GM12878 (cell line): ENCODE measurements around the gene PFKFB3. TPM values are rescaled to one million over a fixed set of nuclear protein-coding genes. Genes with fewer than 3 reads are reported as not detected.

Experiments used
- ATAC-seq: fragments of 200-7000 bp; cut with Tn5 transposase; 3 replicates; pipeline ENCODE4 v1.9.1; 2020; ENCODE audit warnings: mild to moderate bottlenecking, moderate library complexity
- BruUV-seq: library from RNA; stranded (reverse); fragments of 400-500 nt; replicated peaks from 2 replicates; lab custom pipeline; 2021; lab: Mats Ljungman, UMichigan
- CTCF ChIA-PET: fragments of 300-600 bp; sonication (Branson Sonifier 250); formaldehyde crosslinking; extraction: SDS; loops from one replicate; lab custom pipeline; 2021; ENCODE audit warnings: inconsistent platforms; lab: Yijun Ruan, JAX
- POLR2A ChIA-PET: fragments of 350-600 bp; formaldehyde crosslinking; extraction: SDS; loops from one replicate; lab custom pipeline; 2021; ENCODE audit warnings: inconsistent platforms; lab: Charles Lee
- RAD21 ChIA-PET: fragments of 300-600 bp; sonication (Branson Sonifier 250); formaldehyde crosslinking; loops from one replicate; lab custom pipeline; 2023; ENCODE audit warnings: antibody characterized with exemption; ENCODE audit not compliant: unreplicated experiment; lab: Charles Lee
- SMC1A ChIA-PET: fragments of 300-600 bp; sonication (Branson Sonifier 250); formaldehyde crosslinking; loops from one replicate; lab custom pipeline; 2023; ENCODE audit not compliant: unreplicated experiment, uncharacterized antibody; lab: Charles Lee
- DNase-seq: peaks from one replicate; pipeline ENCODE4 v3.0.0-alpha.2; 2011; ENCODE audit warnings: low read depth, low spot score
- FAIRE-seq: peaks from 3 replicates; lab custom pipeline; 2011; peaks lifted over from hg19 to GRCh38; lab: Jason Lieb, UNC
- H2AFZ ChIP-seq: 2 replicates; pipeline ENCODE4 v1.6.0; 2011; ENCODE audit warnings: low read depth, low read length, control low read depth; ENCODE audit not compliant: control insufficient read depth
- H3K27ac ChIP-seq: 2 replicates; pipeline ENCODE4 v1.5.1; 2011; ENCODE audit warnings: control low read depth; ENCODE audit not compliant: control insufficient read depth, insufficient read depth
- H3K27me3 ChIP-seq, 2 experiments: replicated peaks in 1 of 2; 2 replicates each; pipeline versions ENCODE4 v1.6.0 to v1.6.1; 2011; ENCODE audit warnings: low read length in 1 of 2; ENCODE audit not compliant: control insufficient read depth in 2 of 2, insufficient read depth in 2 of 2
- H3K36me3 ChIP-seq, 2 experiments: 2 replicates each; pipeline ENCODE4 v1.5.1; 2011; ENCODE audit warnings: low read length in 1 of 2; ENCODE audit not compliant: control insufficient read depth in 2 of 2, insufficient read depth in 2 of 2
- H3K4me1 ChIP-seq: 2 replicates; pipeline ENCODE4 v1.6.1; 2011; ENCODE audit warnings: mild to moderate bottlenecking, low read length, moderate library complexity, mixed read lengths; ENCODE audit not compliant: control insufficient read depth, insufficient read depth
- H3K4me2 ChIP-seq: 2 replicates; pipeline ENCODE4 v1.6.0; 2011; ENCODE audit warnings: control low read depth; ENCODE audit not compliant: control insufficient read depth, insufficient read depth
- H3K4me3 ChIP-seq: fragments of 200-600 bp; sonication (generic); 2 replicates; pipeline ENCODE4 v1.5.1; 2016
- H3K79me2 ChIP-seq: 2 replicates; pipeline ENCODE4 v1.6.0; 2011; ENCODE audit warnings: low read length; ENCODE audit not compliant: control insufficient read depth, insufficient read depth
- H3K9ac ChIP-seq: 2 replicates; pipeline ENCODE4 v1.8.0; 2011; ENCODE audit warnings: low read length, control low read depth, mixed read lengths; ENCODE audit not compliant: control insufficient read depth, insufficient read depth
- H3K9me3 ChIP-seq: replicated peaks from 3 replicates; pipeline ENCODE4 v1.5.1; 2011; ENCODE audit warnings: mild to moderate bottlenecking, low read length; ENCODE audit not compliant: control insufficient read depth, insufficient read depth
- H4K20me1 ChIP-seq: 2 replicates; pipeline ENCODE4 v1.6.0; 2011; ENCODE audit not compliant: control insufficient read depth, insufficient read depth
- BACH1 ChIP-seq: fragments of 450-650 bp; IDR thresholded peaks from 2 replicates; pipeline ENCODE4 v1.6.1; 2017; ENCODE audit warnings: mild to moderate bottlenecking, borderline replicate concordance
- CHD1 ChIP-seq: IDR thresholded peaks from 2 replicates; pipeline ENCODE4 v1.6.1; 2012; ENCODE audit warnings: low read depth, low read length, improper control_type of control experiment
- ETV6 ChIP-seq, 2 experiments: fragments of 450-650 bp in 1 of 2; IDR thresholded peaks in 1 of 2; conservative IDR thresholded peaks in 1 of 2; 2 replicates each; pipeline ENCODE4 v1.6.1; 2014; ENCODE audit warnings: antibody characterized with exemption in 1 of 2, borderline replicate concordance in 1 of 2, low read depth in 1 of 2, mild to moderate bottlenecking in 1 of 2, moderate library complexity in 1 of 2
- JUNB ChIP-seq: IDR thresholded peaks from 2 replicates; pipeline ENCODE4 v1.6.1; 2016; ENCODE audit warnings: antibody characterized with exemption, mild to moderate bottlenecking
- PAX5 ChIP-seq: IDR thresholded peaks from 2 replicates; pipeline ENCODE4 v1.6.1; 2011; ENCODE audit warnings: low read depth, low read length, borderline replicate concordance
- POU2F2 ChIP-seq: IDR thresholded peaks from 3 replicates; pipeline ENCODE4 v1.6.1; 2011; ENCODE audit warnings: low read depth, mild to moderate bottlenecking, low read length, borderline replicate concordance
- RUNX3 ChIP-seq: IDR thresholded peaks from 2 replicates; pipeline ENCODE4 v1.6.1; 2012; ENCODE audit warnings: low read length, inconsistent platforms
- ZNF207 ChIP-seq: fragments of 450-650 bp; IDR thresholded peaks from 2 replicates; pipeline ENCODE4 v1.6.1; 2014; ENCODE audit warnings: antibody characterized with exemption, mild to moderate bottlenecking, borderline replicate concordance
- ZNF217 ChIP-seq: fragments of 450-650 bp; IDR thresholded peaks from 2 replicates; pipeline ENCODE4 v1.6.1; 2017; ENCODE audit warnings: antibody characterized with exemption, mild to moderate bottlenecking
- ZNF274 ChIP-seq: IDR thresholded peaks from one replicate; pipeline ENCODE4 v1.8.0; 2011; ENCODE audit not compliant: insufficient read length, insufficient read depth
- WGBS: methylation state at CpG from one replicate; pipeline ENCODE4 v1.1.6; 2016; ENCODE audit warnings: low lambda C conversion rate; ENCODE audit not compliant: insufficient replicate concordance, insufficient coverage; ENCODE audit errors: missing lambda C conversion rate; 5-methylcytosine and 5-hydroxymethylcytosine counted together
- in situ Hi-C: fragments of 300-500 bp; cut with MboI; formaldehyde crosslinking; loops from 9 replicates; pipeline ENCODE4 v1.14.3; 2018; ENCODE audit warnings: mixed read lengths
- intact Hi-C: fragments of 100-400 bp; cut with micrococcal nuclease; formaldehyde crosslinking; loops from one replicate; pipeline ENCODE4 v1.14.2; 2022; ENCODE audit not compliant: unreplicated experiment
- polyA plus RNA-seq, 11 experiments: library from polyadenylated mRNA; depleted of rRNA in 4 of 11; unstranded in 6 of 11; stranded (reverse) in 5 of 11; fragments of >200 nt; fragmentation: Nextera tagmentation in 4 of 11; fragmentation: Illumina TruSeq in 1 of 11; extraction: Ambion mirVana in 4 of 11; extraction: Trizol in 1 of 11; gene quantifications; 1 replicate in 1 of 11; 2 replicates in 10 of 11; pipeline versions ENCODE4 v1.2.1 to v1.2.3, GENCODE V29; 2011 to 2016; ENCODE audit warnings: inconsistent platforms in 2 of 11, missing spikeins in 2 of 11, low read depth in 1 of 11
- total RNA-seq, 4 experiments: library from RNA; depleted of rRNA in 3 of 4; stranded (reverse); fragments of >200 nt in 3 of 4; fragmentation: Illumina TruSeq in 1 of 4; extraction: Trizol in 1 of 4; gene quantifications; 2 replicates each; pipeline versions ENCODE4 v1.2.1 to v1.2.3, GENCODE V29; 2013 to 2021
- TF ChIP-seq, protein P1 (sequence below): fragments of 150-350 bp; IDR thresholded peaks from 2 replicates; pipeline ENCODE4 v1.6.1; 2016; ENCODE audit warnings: low read depth, low read length
- TF ChIP-seq, protein P2 (sequence below): IDR thresholded peaks from 2 replicates; pipeline ENCODE4 v1.6.1; 2011; ENCODE audit warnings: borderline replicate concordance, low read depth, mild to moderate bottlenecking, moderate library complexity, low read length; ENCODE audit not compliant: insufficient read depth, poor library complexity, severe bottlenecking
- TF ChIP-seq, protein P3 (sequence below): fragments of 150-350 bp; IDR thresholded peaks from 2 replicates; pipeline ENCODE4 v1.6.1; 2014; ENCODE audit warnings: mild to moderate bottlenecking, low read depth, low read length
- TF ChIP-seq, protein P4 (sequence below): IDR thresholded peaks from 2 replicates; pipeline ENCODE4 v1.6.1; 2012; ENCODE audit warnings: low read length, inconsistent platforms

Gene PFKFB3
- total and polyA plus RNA-seq, 10 of the 15 experiments (the other 5 are each of a cell fraction or from before 2014, with no cell fraction given): 1.6 to 46.7 (median 13.7) TPM

DNA sequence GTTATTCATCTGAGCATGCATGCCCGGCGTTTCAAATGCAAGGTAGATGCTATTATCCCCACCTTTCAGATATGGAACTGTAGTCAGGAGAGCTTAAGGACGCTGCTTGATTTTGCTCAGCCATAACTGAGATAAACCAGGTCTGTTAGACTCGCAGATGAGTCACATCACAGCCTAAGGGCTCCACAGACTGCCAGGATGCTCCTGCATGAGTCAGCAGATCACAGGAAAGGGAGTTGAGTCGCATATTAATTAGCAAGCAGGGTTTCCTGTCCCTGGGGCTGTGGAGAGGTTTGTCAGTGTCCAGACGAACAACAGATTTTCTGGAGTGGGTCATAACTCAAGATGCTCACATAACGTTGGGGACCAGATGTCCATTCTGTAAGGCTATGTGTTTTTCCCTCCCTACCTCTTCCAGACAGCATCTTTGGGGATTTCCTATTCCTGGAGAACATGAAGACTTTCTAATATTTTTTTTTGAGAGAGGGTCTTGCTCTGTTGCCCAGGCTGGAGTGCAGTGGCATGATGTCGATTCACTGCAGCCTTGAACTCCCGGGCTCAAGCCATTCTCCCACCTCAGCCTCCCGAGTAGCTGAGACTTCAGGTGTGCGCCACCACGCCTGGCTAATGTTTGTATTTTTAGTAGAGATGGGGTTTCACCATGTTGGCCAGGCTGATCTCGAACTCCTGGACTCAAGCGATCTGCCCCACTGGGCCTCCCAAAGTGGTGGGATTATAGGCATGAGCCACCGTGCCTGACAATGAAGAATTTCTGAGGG lies 36.7 kb downstream of the PFKFB3 start:
- Histone ChIP-seq H3K9ac (no peak overlapping the region), H3K36me3 (peaks cover 0 to 2% of the 10 kb centered on the region in 2 experiments; a peak in 2 of 4 replicates), H3K4me2 (no peak overlapping the region), H3K4me3 (no peak overlapping the region), H3K27ac (no peak overlapping the region), H3K27me3 (no peaks in the 10 kb centered on the region), H3K4me1 (no peaks in the 10 kb centered on the region), H4K20me1 (no peaks in the 10 kb centered on the region; the same call in 1 of the 2 replicates), H3K9me3 (no peaks in the 10 kb centered on the region), H3K79me2 (no peaks in the 10 kb centered on the region), H2AFZ (no peak overlapping the region)
- WGBS: 59% methylated on average over 15 of the region's 15 CpGs
- POLR2A ChIA-PET: no interaction called here
- peak; percentile 12 for DNase-seq
- peak; percentile 75 for ATAC-seq
- CTCF ChIA-PET: no interaction called here
- intact Hi-C loops (no loop called here), in situ Hi-C loops (no loop called here)
- BruUV-seq: no TSS peak
- SMC1A ChIA-PET: no interaction called here
- FAIRE-seq: no peak
- RAD21 ChIA-PET: no interaction called here
- TF ChIP-seq ZNF207 (no peak), ZNF274 (no peak), ETV6 (conservative IDR thresholded peaks at IDR 0.05 in 1 of 2, IDR thresholded peaks at IDR 0.05 in 1 of 2; ENCODE audit: borderline replicate concordance in 1 of 2, low read depth in 1 of 2) (no peak), CHD1 (no peak), BACH1 (no peak), PAX5 (no peak), ZNF217 (no peak), RUNX3 (peak; percentile 54; the same call in 1 of the 2 replicates), JUNB (0 out of 2 replicates have a peak, but pooled peaks have one; percentile 19), POU2F2 (no peak)
- TF ChIP-seq, protein P1, sequence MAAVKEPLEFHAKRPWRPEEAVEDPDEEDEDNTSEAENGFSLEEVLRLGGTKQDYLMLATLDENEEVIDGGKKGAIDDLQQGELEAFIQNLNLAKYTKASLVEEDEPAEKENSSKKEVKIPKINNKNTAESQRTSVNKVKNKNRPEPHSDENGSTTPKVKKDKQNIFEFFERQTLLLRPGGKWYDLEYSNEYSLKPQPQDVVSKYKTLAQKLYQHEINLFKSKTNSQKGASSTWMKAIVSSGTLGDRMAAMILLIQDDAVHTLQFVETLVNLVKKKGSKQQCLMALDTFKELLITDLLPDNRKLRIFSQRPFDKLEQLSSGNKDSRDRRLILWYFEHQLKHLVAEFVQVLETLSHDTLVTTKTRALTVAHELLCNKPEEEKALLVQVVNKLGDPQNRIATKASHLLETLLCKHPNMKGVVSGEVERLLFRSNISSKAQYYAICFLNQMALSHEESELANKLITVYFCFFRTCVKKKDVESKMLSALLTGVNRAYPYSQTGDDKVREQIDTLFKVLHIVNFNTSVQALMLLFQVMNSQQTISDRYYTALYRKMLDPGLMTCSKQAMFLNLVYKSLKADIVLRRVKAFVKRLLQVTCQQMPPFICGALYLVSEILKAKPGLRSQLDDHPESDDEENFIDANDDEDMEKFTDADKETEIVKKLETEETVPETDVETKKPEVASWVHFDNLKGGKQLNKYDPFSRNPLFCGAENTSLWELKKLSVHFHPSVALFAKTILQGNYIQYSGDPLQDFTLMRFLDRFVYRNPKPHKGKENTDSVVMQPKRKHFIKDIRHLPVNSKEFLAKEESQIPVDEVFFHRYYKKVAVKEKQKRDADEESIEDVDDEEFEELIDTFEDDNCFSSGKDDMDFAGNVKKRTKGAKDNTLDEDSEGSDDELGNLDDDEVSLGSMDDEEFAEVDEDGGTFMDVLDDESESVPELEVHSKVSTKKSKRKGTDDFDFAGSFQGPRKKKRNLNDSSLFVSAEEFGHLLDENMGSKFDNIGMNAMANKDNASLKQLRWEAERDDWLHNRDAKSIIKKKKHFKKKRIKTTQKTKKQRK: no peak
- TF ChIP-seq, protein P2, sequence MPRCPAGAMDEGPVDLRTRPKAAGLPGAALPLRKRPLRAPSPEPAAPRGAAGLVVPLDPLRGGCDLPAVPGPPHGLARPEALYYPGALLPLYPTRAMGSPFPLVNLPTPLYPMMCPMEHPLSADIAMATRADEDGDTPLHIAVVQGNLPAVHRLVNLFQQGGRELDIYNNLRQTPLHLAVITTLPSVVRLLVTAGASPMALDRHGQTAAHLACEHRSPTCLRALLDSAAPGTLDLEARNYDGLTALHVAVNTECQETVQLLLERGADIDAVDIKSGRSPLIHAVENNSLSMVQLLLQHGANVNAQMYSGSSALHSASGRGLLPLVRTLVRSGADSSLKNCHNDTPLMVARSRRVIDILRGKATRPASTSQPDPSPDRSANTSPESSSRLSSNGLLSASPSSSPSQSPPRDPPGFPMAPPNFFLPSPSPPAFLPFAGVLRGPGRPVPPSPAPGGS: no peak
- TF ChIP-seq, protein P3, sequence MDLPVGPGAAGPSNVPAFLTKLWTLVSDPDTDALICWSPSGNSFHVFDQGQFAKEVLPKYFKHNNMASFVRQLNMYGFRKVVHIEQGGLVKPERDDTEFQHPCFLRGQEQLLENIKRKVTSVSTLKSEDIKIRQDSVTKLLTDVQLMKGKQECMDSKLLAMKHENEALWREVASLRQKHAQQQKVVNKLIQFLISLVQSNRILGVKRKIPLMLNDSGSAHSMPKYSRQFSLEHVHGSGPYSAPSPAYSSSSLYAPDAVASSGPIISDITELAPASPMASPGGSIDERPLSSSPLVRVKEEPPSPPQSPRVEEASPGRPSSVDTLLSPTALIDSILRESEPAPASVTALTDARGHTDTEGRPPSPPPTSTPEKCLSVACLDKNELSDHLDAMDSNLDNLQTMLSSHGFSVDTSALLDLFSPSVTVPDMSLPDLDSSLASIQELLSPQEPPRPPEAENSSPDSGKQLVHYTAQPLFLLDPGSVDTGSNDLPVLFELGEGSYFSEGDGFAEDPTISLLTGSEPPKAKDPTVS: no peak
- TF ChIP-seq, protein P4, sequence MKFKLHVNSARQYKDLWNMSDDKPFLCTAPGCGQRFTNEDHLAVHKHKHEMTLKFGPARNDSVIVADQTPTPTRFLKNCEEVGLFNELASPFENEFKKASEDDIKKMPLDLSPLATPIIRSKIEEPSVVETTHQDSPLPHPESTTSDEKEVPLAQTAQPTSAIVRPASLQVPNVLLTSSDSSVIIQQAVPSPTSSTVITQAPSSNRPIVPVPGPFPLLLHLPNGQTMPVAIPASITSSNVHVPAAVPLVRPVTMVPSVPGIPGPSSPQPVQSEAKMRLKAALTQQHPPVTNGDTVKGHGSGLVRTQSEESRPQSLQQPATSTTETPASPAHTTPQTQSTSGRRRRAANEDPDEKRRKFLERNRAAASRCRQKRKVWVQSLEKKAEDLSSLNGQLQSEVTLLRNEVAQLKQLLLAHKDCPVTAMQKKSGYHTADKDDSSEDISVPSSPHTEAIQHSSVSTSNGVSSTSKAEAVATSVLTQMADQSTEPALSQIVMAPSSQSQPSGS: no peak
